HepG2 (cell line): ENCODE measurements around the gene DHRS11. TPM values are rescaled to one million over a fixed set of nuclear protein-coding genes. Genes with fewer than 3 reads are reported as not detected.

Source experiments
- CREB3 ChIP-seq: sonication (generic); formaldehyde crosslinking; IDR thresholded peaks from 2 replicates; pipeline ENCODE4 v1.5.0; 2020; ENCODE audit warnings: missing genetic modification reagents
- GABPB1 ChIP-seq: IDR thresholded peaks from 2 replicates; pipeline ENCODE4 v1.6.1; 2016; ENCODE audit warnings: mild to moderate bottlenecking, missing genetic modification reagents, moderate library complexity, missing compliant biosample characterization
- MXD1 ChIP-seq: sonication (generic); formaldehyde crosslinking; IDR thresholded peaks from 2 replicates; pipeline ENCODE4 v1.4.0; 2020; ENCODE audit warnings: mild to moderate bottlenecking, missing genetic modification reagents
- THYN1 ChIP-seq: sonication (generic); formaldehyde crosslinking; IDR thresholded peaks from 2 replicates; pipeline ENCODE4 v1.8.1; 2023; ENCODE audit warnings: low read depth, mild to moderate bottlenecking, moderate library complexity, missing genetic modification reagents, borderline replicate concordance
- TRIM22 ChIP-seq: fragments of 450-650 bp; IDR thresholded peaks from 2 replicates; pipeline ENCODE4 v1.6.1; 2017
- ZNF407 ChIP-seq: sonication (generic); formaldehyde crosslinking; IDR thresholded peaks from one replicate; pipeline ENCODE4 v1.5.1; 2020; ENCODE audit warnings: mild to moderate bottlenecking, missing genetic modification reagents; ENCODE audit errors: not compliant biosample characterization
- ZNF451 ChIP-seq: sonication (generic); formaldehyde crosslinking; IDR thresholded peaks from 2 replicates; pipeline ENCODE4 v1.5.0; 2020; ENCODE audit warnings: mild to moderate bottlenecking, missing genetic modification reagents
- ZNF574 ChIP-seq: sonication (generic); formaldehyde crosslinking; IDR thresholded peaks from 2 replicates; pipeline ENCODE4 v1.4.0; 2020; ENCODE audit warnings: missing genetic modification reagents
- ZNF576 ChIP-seq: sonication (generic); formaldehyde crosslinking; IDR thresholded peaks from 2 replicates; pipeline ENCODE4 v1.4.0; 2020; ENCODE audit warnings: mild to moderate bottlenecking, missing genetic modification reagents
- ZNF709 ChIP-seq: sonication (generic); formaldehyde crosslinking; IDR thresholded peaks from 2 replicates; pipeline ENCODE4 v1.5.0; 2020; ENCODE audit warnings: mild to moderate bottlenecking, missing genetic modification reagents
- ZNF761 ChIP-seq: sonication (generic); formaldehyde crosslinking; conservative IDR thresholded peaks from 2 replicates; pipeline ENCODE4 v1.4.0; 2020; ENCODE audit warnings: mild to moderate bottlenecking, missing genetic modification reagents
- polyA plus RNA-seq, 8 experiments: library from polyadenylated mRNA; depleted of rRNA in 3 of 8; stranded (reverse) in 7 of 8; unstranded in 1 of 8; fragments of >200 nt; fragmentation: Illumina TruSeq in 4 of 8; extraction: Trizol in 4 of 8; gene quantifications; 2 replicates each; pipeline versions ENCODE4 v1.2.1 to v1.2.3, GENCODE V29; 2011 to 2016; ENCODE audit warnings: low read depth in 4 of 8, missing spikeins in 1 of 8, mixed read lengths in 1 of 8; ENCODE audit not compliant: insufficient read depth in 1 of 8
- total RNA-seq, 5 experiments: library from RNA; depleted of rRNA; stranded (reverse); fragments of >200 nt; fragmentation: Illumina TruSeq; extraction: Trizol; gene quantifications; 2 replicates each; pipeline ENCODE4 v1.2.3, GENCODE V29; 2016; ENCODE audit warnings: low read depth in 1 of 5

DHRS11 gene
- total and polyA plus RNA-seq, 2 of the 13 experiments (the other 11 are each of a cell fraction or from before 2014, with no cell fraction given): 28.4 to 41.9 TPM

GRCh38 chr17:36601303-36602029 lies 9.8 kb downstream of the DHRS11 start, which contains the start of gene MRM1 (continued):
- TF ChIP-seq ZNF407 (CRISPR knock-in tag): peak; percentile 77
- peak; percentile 93 for TF ChIP-seq GABPB1 (CRISPR knock-in tag)
- no peak for TF ChIP-seq THYN1 (CRISPR knock-in tag)
- TF ChIP-seq ZNF709 (CRISPR knock-in tag): 0 out of 2 replicates have a peak, but pooled peaks have one; percentile 38
- no peak for TF ChIP-seq TRIM22
- TF ChIP-seq MXD1 (CRISPR knock-in tag): peak; percentile 99
- TF ChIP-seq ZNF576 (CRISPR knock-in tag): peak; percentile 64
- TF ChIP-seq ZNF574 (CRISPR knock-in tag): peak; percentile 79; the same call in 1 of the 2 replicates
- 0 out of 2 replicates have a peak, but pooled peaks have one; percentile 25 for TF ChIP-seq CREB3 (CRISPR knock-in tag)
- 0 out of 2 replicates have a peak, but pooled peaks have one; percentile 67 for TF ChIP-seq ZNF761 (CRISPR knock-in tag)
- TF ChIP-seq ZNF451 (CRISPR knock-in tag): no peak
